Measurements from ENCODE around the gene RASGRF1.
"Not testable (repeated sequence)": the region's sequence is repeated elsewhere in the genome, so short reads cannot be mapped to it uniquely, and the experiment has no call there.

RASGRF1 gene

DNA sequence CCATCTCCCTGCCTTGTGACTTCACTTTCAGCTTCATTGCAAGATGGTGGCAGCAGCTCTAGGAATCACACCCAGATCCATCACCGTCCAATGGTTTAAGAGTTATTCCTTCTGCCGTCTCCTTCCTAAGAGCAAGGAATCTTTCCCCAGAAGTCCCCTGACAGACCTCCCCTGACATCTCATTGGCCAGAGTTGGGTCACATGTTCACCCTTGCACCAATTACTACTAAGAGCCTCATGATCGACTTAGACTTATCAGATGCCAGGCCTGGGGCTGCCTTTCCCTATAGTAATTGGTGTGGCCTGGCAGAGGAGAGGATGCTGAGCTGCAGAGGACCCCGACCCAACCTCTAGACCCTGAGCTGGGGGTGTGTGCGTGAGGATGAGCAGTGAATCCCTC is 31.8 kb upstream of the RASGRF1 start:
- no peaks in the 10 kb centered on the region for H3K4me1 ChIP-seq (ENCODE audit: control insufficient read depth, insufficient read depth, low read length)
- no peak overlapping the region for H3K9ac ChIP-seq (ENCODE audit: low read depth, low read length)
- H3K27me3 ChIP-seq (ENCODE audit: control insufficient read depth, insufficient read depth, low read length): no peaks in the 10 kb centered on the region
- no peaks in the 10 kb centered on the region for H3K9me3 ChIP-seq (ENCODE audit: control insufficient read depth, insufficient read depth, low read length)
- H3K36me3 ChIP-seq (ENCODE audit: control insufficient read depth, insufficient read depth, low read length): no peaks in the 10 kb centered on the region
- H3K4me3 ChIP-seq (ENCODE audit: low read depth, low read length): no peak overlapping the region

DNA sequence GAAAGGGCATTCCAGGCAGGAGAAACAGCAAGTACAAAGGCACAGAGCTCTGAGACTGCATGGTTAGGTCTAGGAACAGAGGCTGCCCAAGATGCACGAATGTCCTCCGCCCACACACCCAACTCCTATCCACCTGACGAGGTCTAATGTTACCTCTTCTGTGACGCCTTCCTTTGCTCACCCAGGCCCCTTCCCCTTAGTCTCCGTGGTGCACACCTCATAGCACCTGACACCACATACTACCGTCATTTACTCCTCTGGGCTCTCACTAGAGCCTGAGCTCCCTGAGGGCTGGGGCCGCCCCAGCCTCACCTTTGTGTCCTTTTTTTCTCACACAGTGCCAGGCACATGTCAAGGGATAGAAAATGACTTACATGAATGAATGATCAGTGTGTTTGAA is 31.0 kb upstream of the RASGRF1 start:
- H3K4me3 ChIP-seq (ENCODE audit: low read depth, low read length): no peak overlapping the region
- no peaks in the 10 kb centered on the region for H3K36me3 ChIP-seq (ENCODE audit: control insufficient read depth, insufficient read depth, low read length)
- H3K9me3 ChIP-seq (ENCODE audit: control insufficient read depth, insufficient read depth, low read length): no peaks in the 10 kb centered on the region
- H3K4me1 ChIP-seq (ENCODE audit: control insufficient read depth, insufficient read depth, low read length): no peaks in the 10 kb centered on the region
- H3K9ac ChIP-seq (ENCODE audit: low read depth, low read length): no peak overlapping the region
- no peaks in the 10 kb centered on the region for H3K27me3 ChIP-seq (ENCODE audit: control insufficient read depth, insufficient read depth, low read length)

DNA sequence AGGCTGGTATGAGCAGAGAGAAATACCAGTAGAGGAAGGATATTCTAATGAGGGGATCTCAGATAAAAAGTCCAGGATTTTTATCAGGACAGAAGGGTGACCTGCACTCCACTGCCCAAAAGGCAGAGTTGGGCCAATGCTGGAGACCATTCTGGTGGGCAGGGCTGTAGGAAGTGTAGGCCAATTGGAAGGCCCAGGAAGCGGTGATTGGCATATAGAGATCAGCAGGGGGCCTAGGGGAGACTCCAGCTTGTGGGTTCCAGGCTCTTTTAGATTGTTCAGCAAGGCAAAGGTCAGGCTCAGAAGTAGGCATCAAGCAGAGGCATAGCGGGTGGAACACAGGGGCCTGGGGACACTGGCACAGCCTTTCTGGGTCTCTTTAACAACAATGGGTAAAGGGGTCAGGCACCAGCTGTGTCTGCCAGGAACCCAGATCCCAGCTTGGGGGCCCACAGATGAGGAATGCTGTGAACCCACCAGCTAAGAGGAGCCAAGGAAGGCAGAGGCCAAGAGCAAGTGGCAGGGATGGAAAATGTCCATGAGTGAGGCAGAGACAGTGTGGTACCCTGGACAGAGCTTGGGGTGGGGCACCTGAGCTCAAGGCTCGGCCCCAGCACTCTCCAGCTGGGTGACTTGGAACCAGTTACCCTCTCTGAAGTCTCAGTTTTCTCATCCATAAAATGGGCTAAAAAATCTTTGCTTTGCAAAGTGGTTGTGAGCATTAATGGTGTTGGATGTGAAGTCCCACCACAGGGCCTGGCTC is 27.0 kb upstream of the RASGRF1 start:
- no peaks in the 10 kb centered on the region for H3K4me1 ChIP-seq (ENCODE audit: control insufficient read depth, insufficient read depth, low read length)
- no peaks in the 10 kb centered on the region for H3K36me3 ChIP-seq (ENCODE audit: control insufficient read depth, insufficient read depth, low read length)
- no peaks in the 10 kb centered on the region for H3K9me3 ChIP-seq (ENCODE audit: control insufficient read depth, insufficient read depth, low read length)
- H3K4me3 ChIP-seq (ENCODE audit: low read depth, low read length): no peak overlapping the region
- H3K27me3 ChIP-seq (ENCODE audit: control insufficient read depth, insufficient read depth, low read length): no peaks in the 10 kb centered on the region
- no peak overlapping the region for H3K9ac ChIP-seq (ENCODE audit: low read depth, low read length)

DNA sequence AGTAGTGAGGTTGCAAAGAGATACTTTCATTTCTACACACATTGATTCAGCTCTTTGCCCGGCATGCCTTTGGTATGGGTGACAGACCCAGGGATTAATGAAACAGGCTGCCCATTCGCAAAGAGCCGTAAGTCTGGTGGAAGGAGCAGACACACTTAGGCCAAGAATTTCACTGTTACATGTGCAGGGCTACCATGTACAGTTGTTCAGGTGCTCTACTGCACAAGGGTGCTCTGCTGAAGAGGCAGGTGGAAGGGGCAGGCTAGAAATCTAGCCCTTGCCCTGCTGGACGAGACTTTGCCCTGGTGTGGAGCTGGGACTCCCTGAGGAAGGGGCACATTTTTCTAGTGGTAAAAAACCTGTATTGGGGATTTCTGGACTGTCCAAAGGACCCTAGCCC is 26.2 kb upstream of the RASGRF1 start:
- H3K9me3 ChIP-seq (ENCODE audit: control insufficient read depth, insufficient read depth, low read length): no peaks in the 10 kb centered on the region
- no peaks in the 10 kb centered on the region for H3K4me1 ChIP-seq (ENCODE audit: control insufficient read depth, insufficient read depth, low read length)
- no peak overlapping the region for H3K4me3 ChIP-seq (ENCODE audit: low read depth, low read length)
- H3K9ac ChIP-seq (ENCODE audit: low read depth, low read length): no peak overlapping the region
- H3K27me3 ChIP-seq (ENCODE audit: control insufficient read depth, insufficient read depth, low read length): no peaks in the 10 kb centered on the region
- no peaks in the 10 kb centered on the region for H3K36me3 ChIP-seq (ENCODE audit: control insufficient read depth, insufficient read depth, low read length)

DNA sequence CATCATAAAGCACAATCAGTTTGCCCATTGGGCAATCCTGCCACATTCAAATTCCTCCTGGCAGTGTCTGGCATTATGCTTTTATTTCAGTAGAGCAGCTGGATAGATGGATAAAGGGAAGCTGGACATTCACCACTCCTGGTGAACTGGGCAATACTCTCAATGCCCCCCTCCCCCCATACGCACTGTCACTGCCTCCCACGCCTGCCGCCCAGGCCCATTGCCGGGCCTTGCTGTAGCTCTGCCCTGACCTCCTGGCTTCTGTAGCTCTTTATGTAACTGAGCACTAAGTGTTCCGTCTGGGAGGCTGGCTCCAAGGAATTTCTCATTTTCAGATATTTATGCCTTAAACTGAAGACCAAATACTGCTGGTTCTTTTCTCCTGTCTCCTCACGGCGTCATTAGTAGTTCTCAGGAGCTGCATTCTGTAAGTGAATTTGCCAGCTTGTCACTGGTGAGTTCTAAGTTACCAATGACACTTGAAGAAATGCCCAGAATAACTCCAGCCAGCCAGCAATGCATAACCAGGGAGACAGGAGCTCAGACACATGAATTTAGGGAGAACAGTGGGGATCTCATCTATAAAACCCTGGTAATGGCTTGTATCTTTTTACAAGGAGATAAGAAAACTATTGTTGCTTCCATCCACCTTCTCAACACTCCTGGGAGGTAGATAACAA is 25.5 kb upstream of the RASGRF1 start:
- no peaks in the 10 kb centered on the region for H3K36me3 ChIP-seq (ENCODE audit: control insufficient read depth, insufficient read depth, low read length)
- no peaks in the 10 kb centered on the region for H3K27me3 ChIP-seq (ENCODE audit: control insufficient read depth, insufficient read depth, low read length)
- no peak overlapping the region for H3K9ac ChIP-seq (ENCODE audit: low read depth, low read length)
- no peaks in the 10 kb centered on the region for H3K4me1 ChIP-seq (ENCODE audit: control insufficient read depth, insufficient read depth, low read length)
- H3K9me3 ChIP-seq (ENCODE audit: control insufficient read depth, insufficient read depth, low read length): no peaks in the 10 kb centered on the region
- no peak overlapping the region for H3K4me3 ChIP-seq (ENCODE audit: low read depth, low read length)

DNA sequence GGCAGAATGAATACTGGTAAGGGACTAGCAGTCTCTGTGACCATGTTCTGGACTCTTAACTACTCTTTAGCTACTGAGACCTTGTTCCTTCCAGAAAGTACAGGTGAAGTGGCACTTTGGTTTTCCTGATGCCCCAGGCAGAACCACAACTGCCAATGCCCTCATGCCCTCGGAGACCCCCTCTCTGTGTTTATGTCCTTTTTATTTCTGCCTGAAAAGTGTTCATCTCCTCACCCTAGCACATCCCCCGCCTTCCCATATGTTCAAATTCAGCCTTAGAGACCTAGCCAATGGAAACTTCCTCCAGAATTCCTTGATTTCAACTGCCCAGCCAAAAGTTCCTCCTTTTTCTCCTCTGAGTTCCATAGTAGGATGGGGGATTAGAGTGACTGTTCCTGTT is 23.3 kb upstream of the RASGRF1 start:
- Histone ChIP-seq H3K9ac (ENCODE audit: low read depth, low read length) (no peak overlapping the region), H3K4me1 (ENCODE audit: control insufficient read depth, insufficient read depth, low read length) (no peaks in the 10 kb centered on the region), H3K4me3 (ENCODE audit: low read depth, low read length) (no peak overlapping the region), H3K9me3 (ENCODE audit: control insufficient read depth, insufficient read depth, low read length) (no peaks in the 10 kb centered on the region), H3K27me3 (ENCODE audit: control insufficient read depth, insufficient read depth, low read length) (no peaks in the 10 kb centered on the region), H3K36me3 (ENCODE audit: control insufficient read depth, insufficient read depth, low read length) (no peaks in the 10 kb centered on the region)

DNA sequence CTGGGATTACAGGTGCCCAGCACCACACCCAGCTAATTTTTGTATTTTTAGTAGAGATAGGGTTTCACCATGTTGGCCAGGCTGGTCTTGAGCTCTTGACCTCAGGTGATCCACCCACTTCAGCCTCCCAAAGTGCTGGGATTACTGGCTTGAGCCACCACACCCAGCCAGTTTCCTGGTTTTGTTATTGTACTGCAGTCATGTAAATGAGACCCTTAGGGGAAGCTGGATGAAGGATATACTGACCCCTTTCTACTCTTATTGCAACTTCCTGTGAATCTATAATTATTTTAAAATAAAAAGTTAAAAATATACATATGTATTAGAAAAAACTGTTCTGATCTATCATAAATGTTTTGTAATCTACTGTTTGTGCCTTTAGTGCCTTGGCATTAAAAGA is 20.8 kb upstream of the RASGRF1 start:
- H3K27me3 ChIP-seq (ENCODE audit: control insufficient read depth, insufficient read depth, low read length); H3K4me1 ChIP-seq (ENCODE audit: control insufficient read depth, insufficient read depth, low read length); H3K9me3 ChIP-seq (ENCODE audit: control insufficient read depth, insufficient read depth, low read length); H3K4me3 ChIP-seq (ENCODE audit: low read depth, low read length); H3K36me3 ChIP-seq (ENCODE audit: control insufficient read depth, insufficient read depth, low read length); H3K9ac ChIP-seq (ENCODE audit: low read depth, low read length): not testable (repeated sequence)

DNA sequence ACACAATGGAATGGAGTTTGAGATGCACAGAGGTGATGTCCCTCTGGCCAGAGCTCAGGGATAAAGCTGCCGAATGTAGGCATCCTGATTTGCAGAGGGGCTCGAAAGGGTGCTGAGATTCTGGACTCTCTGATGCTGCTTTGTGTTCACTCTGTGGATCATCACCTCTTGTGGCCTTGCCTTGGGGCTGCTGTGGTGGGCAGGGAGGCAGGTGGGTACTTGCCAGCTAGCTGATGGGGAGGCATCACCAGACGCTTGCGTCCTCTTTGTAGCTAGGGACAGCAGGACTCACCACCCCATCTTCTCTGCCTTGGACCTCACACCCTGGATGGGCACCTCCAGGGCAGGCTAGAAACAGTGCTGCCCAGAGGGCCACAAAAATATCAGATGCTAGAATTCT is 14.6 kb upstream of the RASGRF1 start:
- H3K4me3 ChIP-seq (ENCODE audit: low read depth, low read length): no peak overlapping the region
- peaks cover 21% of the 10 kb centered on the region for H3K27me3 ChIP-seq (ENCODE audit: control insufficient read depth, insufficient read depth, low read length)
- H3K36me3 ChIP-seq (ENCODE audit: control insufficient read depth, insufficient read depth, low read length): no peaks in the 10 kb centered on the region
- no peaks in the 10 kb centered on the region for H3K9me3 ChIP-seq (ENCODE audit: control insufficient read depth, insufficient read depth, low read length)
- no peak overlapping the region for H3K9ac ChIP-seq (ENCODE audit: low read depth, low read length)
- H3K4me1 ChIP-seq (ENCODE audit: control insufficient read depth, insufficient read depth, low read length): no peaks in the 10 kb centered on the region

DNA sequence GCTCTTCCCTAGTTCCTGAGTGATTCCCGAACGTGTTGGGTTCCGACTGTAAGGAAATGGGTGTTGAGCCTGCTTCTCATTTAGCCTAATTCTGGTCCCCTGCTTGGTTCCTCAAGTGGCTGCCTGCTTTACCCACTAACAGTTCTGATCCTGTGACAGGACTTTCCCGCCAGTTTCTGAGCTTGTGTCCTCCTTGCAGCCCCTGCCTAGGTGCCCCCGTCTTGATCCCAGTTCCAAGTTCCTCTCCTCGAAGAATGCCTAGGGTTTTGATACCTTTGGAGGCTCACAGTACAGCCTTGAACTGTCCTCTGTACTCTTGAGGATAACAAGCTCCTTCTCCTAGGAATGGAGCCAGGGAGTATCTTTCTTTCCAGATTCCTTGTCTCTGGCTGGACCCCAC is 12.0 kb upstream of the RASGRF1 start:
- H3K36me3 ChIP-seq (ENCODE audit: control insufficient read depth, insufficient read depth, low read length): no peaks in the 10 kb centered on the region
- H3K4me1 ChIP-seq (ENCODE audit: control insufficient read depth, insufficient read depth, low read length): no peaks in the 10 kb centered on the region
- no peaks in the 10 kb centered on the region for H3K9me3 ChIP-seq (ENCODE audit: control insufficient read depth, insufficient read depth, low read length)
- H3K27me3 ChIP-seq (ENCODE audit: control insufficient read depth, insufficient read depth, low read length): peaks cover 21% of the 10 kb centered on the region
- no peak overlapping the region for H3K9ac ChIP-seq (ENCODE audit: low read depth, low read length)
- no peak overlapping the region for H3K4me3 ChIP-seq (ENCODE audit: low read depth, low read length)

DNA sequence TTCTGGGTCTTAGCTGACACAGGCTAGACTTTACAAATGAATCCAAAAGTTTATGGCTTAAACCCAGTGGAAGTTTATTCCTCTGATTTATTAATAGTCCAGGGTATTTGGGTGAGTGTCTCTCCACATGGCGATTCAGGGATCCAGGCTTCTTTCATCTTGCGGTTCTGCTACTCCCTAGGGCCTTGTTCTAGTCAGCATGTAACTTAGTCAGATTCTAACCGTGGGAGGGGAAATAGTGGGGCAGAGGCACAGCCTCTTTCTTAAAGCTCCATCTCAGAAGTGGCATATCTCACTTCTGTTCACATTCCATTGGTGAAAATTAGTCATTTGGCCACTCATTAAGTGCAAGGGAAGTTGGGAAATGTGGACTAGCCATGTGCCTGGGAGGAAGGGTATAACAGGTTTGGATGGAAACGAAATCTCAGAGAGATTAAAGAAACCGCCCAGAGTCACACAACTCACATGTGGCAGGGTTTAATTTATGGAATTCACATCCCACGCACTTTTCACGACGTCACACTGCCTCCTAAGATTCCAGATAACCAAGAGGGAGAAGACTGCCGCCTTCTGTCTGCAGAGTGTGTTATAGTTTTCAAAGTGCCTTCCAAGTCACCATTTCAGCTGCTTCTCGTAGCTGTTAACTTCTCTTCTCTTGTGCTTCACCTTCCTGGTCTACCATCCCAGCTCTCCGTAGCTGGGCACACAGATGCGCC is 11.4 kb upstream of the RASGRF1 start:
- Histone ChIP-seq H3K27me3 (ENCODE audit: control insufficient read depth, insufficient read depth, low read length) (peaks cover 21% of the 10 kb centered on the region), H3K4me3 (ENCODE audit: low read depth, low read length) (no peak overlapping the region), H3K9me3 (ENCODE audit: control insufficient read depth, insufficient read depth, low read length) (no peaks in the 10 kb centered on the region), H3K36me3 (ENCODE audit: control insufficient read depth, insufficient read depth, low read length) (no peaks in the 10 kb centered on the region), H3K4me1 (ENCODE audit: control insufficient read depth, insufficient read depth, low read length) (no peaks in the 10 kb centered on the region), H3K9ac (ENCODE audit: low read depth, low read length) (no peak overlapping the region)

DNA sequence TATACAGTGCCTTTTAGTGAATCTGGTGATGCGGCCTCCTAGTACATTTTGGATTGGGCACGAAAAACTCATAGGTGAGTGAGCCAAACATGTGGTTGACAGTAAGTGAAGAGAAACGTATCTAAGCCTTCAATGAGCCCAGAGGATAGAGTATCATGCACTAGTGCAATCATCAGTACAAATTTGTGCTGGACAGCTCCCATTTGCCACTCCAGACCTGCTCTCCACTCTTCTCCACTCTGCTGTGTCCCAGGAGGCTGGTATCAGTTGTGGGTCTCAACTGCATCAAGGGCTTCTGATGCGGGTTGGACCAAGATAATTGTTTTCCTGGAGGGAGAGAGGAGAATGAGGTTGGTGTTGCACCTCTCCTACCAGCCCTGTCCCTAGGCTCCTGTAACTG is 9.1 kb upstream of the RASGRF1 start:
- no peaks in the 10 kb centered on the region for H3K9me3 ChIP-seq (ENCODE audit: control insufficient read depth, insufficient read depth, low read length)
- no peaks in the 10 kb centered on the region for H3K36me3 ChIP-seq (ENCODE audit: control insufficient read depth, insufficient read depth, low read length)
- no peak overlapping the region for H3K4me3 ChIP-seq (ENCODE audit: low read depth, low read length)
- H3K9ac ChIP-seq (ENCODE audit: low read depth, low read length): no peak overlapping the region
- H3K27me3 ChIP-seq (ENCODE audit: control insufficient read depth, insufficient read depth, low read length): peaks cover 37% of the 10 kb centered on the region
- H3K4me1 ChIP-seq (ENCODE audit: control insufficient read depth, insufficient read depth, low read length): no peaks in the 10 kb centered on the region

DNA sequence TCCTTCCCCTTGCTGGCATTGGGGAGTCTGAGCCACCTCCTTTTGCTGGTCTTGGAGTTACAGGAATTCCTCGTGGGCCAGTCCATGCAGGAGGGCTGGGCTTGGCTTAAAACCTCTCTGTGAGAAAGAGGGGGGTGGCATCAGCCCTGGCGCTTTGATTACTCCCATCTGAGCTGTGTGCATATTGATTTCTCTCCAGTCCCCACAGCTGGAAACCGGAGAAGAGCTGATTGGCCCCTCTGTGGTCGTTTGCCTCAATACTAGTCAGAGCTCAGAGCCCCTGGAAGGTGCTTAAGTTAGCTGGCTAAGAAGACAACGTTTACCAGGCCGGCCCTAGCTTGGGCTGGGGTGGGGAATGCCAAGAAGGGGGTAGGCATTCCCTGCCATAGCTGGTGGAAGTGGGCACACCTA is 4.0 kb upstream of the RASGRF1 start:
- H3K4me1 ChIP-seq (ENCODE audit: control insufficient read depth, insufficient read depth, low read length): peaks cover 2% of the 10 kb centered on the region
- H3K27me3 ChIP-seq (ENCODE audit: control insufficient read depth, insufficient read depth, low read length): peaks cover 63% of the 10 kb centered on the region
- H3K36me3 ChIP-seq (ENCODE audit: control insufficient read depth, insufficient read depth, low read length): no peaks in the 10 kb centered on the region
- H3K9ac ChIP-seq (ENCODE audit: low read depth, low read length): no peak overlapping the region
- H3K4me3 ChIP-seq (ENCODE audit: low read depth, low read length): no peak overlapping the region
- no peaks in the 10 kb centered on the region for H3K9me3 ChIP-seq (ENCODE audit: control insufficient read depth, insufficient read depth, low read length)
